NCI-H146 (cell line): ENCODE data around the gene PRKG1.

ENCODE experiments used
- DNase-seq: peaks from one replicate; lab custom pipeline; 2025; lab: John Stamatoyannopoulos, UW

The PRKG1 gene

GRCh38 chr10:52259426-52259812 lies 1185.1 kb downstream of the PRKG1 start:
- DNase-seq = no peak

DNA sequence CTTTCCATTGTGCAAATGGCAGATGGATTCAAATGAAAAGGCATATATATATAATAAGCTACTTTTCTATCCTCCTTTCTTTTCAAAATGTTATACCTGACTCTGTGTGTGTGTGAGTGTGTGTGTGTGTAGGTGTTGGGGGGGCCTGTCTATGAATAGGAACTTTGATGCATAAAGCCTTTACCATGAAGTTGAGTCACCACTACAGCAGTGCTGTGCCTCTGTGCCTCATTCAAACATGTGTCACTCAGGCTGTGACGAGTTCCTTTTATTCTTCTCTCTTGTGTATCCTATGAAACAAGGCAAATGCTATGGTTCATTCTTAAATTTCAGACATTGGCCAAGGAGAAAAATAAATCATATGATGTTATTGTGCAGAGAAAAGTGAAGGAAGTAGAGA lies 1187.1 kb downstream of the PRKG1 start:
- DNase-seq = no peak

DNA sequence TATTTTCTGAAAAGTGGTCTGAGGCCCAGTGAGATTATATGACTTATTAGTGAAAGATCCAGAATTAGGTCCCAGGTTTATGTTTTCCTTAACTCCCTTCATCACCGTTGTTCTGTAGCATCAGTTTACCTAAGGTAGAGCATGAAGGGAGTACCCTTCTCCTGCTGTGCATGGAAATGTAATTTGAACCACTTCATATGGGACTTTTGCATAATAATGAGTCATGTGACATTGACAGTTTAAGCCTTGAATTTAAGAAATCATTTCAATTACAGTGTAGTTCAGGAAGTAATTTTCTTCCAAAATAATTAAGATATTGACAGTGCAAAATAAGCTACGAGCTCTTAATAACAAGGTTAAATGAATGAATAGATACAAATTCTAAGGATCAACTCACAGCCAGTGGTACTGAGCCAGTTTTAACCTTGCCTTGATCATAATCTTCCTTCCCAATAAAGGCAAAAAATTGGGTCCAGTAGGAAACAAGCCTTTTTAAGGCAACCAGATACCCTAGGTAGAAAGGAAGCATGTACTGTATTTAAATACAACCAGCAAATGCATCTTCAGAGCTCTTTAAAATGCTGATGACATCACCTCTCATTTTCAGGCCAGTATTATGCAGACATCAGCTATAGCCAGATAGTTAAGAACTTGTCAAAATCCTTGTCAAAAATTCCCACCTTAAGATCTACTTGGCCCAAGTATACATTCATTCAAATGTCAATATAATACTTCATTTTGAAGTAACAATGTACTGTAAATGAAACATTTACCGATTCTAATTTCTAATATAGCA lies 1191.0 kb downstream of the PRKG1 start:
- no peak for DNase-seq

DNA sequence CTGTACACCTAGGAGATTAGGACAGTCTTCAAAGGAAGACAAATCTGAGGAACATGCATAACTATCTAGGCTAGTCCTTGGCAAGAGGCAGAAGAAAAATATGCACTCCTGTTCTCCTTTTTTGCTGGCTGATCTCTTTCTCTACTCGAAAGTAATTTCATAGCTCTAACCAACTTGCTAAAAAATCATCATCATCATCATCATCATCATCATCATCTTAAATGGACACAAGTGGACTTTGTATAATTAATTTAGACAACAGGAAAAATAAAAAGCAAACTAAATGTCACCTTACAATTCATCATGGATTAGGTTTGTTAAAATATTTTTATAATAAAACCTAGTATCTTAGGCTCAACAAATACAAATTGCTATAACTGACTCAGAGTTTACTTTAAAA lies 1192.6 kb downstream of the PRKG1 start:
- no peak for DNase-seq

DNA sequence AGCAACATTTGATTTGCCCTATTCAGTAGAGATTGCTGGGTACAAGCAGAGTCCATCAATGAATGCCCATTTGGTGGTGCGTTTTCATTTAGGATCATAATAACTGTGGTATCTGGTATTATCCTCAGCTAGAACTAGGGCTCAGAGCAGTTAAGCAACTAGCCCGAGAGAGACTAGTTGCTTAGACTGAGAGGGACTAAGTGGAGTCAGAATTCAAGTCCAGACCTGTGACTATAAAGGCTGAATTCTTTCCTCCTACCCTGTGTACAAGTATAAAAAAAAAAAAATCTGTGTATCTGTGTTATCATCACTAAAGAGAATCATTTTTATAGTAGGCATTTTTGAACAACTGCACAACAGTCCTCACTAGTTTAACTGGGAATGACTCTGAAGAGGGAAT lies 1194.5 kb downstream of the PRKG1 start:
- DNase-seq = no peak

DNA sequence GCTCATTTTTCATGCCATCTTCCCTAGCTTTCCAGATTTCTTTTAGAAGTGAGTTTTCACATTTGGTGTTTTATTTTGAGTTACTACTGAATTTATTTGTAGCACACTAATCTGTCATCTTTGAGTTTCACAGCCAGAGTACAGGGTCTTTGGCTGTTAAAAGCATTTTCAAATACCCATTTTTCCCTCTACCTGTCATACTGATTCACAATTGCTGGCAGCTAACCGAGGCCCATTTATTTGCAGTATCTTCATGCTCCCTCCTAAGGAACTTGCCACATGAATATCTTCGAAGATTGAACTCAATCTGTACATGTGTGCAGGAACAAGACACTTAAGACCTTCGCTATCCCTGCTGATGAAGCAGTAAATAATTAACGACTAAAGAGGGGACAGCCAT lies 1194.9 kb downstream of the PRKG1 start:
- no peak for DNase-seq

- DNase-seq = no peak
Observed at GRCh38 chr10:52276163-52276562, 1201.9 kb downstream of the PRKG1 start.

DNA sequence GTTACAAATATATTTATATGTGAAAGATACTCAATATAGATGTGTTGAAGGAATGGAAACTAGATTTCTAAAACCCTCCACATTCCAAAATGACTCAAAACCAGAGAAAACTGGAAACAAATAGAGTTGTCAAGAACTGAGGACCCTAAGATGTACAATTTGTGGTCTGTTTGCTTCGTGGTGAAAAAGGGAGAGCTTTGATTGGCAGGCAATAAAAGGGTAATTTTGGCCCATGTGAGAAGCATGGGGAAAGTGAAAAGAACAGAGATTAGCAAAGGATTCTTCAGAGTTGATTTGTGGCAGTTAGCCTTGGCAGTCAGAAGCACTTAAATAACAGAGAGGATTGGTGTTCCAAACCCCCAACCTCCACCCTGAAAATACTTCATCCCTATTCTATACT lies 1202.7 kb downstream of the PRKG1 start:
- DNase-seq = no peak

GRCh38 chr10:52279546-52279945 lies 1205.3 kb downstream of the PRKG1 start:
- DNase-seq = no peak

GRCh38 chr10:52280051-52280450 lies 1205.8 kb downstream of the PRKG1 start:
- DNase-seq = no peak

DNA sequence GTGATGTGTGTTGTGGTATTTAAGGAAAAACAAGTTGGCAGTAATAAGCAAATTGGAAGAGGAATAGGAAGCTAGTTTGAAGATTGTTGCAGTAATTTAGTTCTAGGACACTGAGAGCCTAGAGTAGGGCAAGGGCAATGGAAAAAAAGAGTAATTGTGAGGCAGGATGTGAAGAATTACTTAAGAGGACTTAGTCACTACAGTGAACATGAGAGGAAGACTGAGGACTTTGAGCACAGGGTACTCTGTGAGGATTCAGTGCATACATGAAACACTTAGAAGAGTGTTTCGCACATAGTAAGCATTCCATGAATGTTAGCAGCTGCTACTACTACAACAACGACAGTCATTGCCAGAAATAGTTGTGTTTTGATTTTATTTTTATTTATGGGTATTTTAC lies 1208.9 kb downstream of the PRKG1 start:
- no peak for DNase-seq

DNA sequence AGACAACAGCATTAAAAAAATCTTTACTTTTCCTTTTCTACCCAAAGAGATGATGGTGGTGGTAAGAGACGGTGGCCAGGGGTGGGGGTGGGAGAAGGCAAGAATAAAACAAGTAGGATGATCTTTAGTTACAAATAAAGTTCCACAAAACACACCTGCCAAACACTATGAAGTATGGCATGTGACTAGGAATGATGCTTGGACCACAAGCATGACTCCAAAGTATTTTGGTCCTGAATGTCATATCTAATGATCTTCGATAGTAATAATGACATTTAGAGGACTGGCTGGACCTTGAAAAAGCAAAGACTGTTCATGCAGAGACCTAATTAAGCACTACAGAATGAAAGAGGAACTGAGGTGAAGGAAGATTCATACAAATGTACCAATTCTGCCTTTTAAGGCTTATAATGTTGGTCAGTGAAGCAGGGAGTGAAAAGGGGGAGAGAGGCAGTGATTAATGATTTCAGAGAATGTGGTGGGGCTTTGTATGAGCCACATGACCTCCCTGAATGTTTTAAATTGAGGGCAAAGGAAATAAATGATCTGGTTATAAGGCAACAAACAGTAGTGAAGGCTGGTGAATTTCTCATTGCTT lies 1210.2 kb downstream of the PRKG1 start:
- no peak for DNase-seq

DNA sequence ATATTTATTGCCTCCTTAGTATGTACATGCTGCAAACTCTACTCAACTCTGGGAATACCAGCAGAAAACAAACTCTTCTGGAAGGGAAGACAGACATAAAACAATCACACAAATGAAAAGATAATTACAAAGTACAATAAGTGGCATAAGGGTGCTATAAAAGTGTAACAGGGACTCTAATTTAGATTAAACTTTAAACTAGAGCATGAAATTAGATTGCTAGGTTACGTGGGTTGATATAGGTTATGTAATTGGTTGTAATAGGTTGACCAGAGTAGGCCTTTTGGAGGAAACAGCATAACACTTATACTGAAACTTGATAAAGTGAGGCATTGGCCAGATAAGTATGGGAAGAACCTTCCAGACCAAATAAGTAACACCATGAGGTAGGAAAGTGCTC lies 1213.6 kb downstream of the PRKG1 start:
- no peak for DNase-seq

GRCh38 chr10:52297747-52298146 lies 1223.5 kb downstream of the PRKG1 start:
- no peak for DNase-seq

GRCh38 chr10:52300599-52301277 lies 1226.5 kb downstream of the PRKG1 start:
- no peak for DNase-seq

GRCh38 chr10:52308251-52309031 lies 1234.2 kb downstream of the PRKG1 start:
- peak; percentile 51 for DNase-seq

DNA sequence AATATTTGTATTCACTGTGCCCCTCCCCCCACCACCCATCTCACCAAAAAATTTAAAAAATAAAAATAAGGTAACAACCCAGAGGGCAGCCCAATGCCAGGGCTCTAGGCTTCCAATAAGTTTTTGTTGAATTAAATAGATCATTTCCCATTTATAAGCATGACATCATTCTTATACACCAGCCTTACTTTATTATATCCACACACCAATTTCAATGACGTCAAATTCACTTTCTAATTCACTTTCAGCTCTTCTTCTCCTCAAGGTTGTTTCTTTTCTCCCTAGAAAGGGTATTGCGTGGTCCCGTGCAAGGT lies 1238.6 kb downstream of the PRKG1 start:
- no peak for DNase-seq

DNA sequence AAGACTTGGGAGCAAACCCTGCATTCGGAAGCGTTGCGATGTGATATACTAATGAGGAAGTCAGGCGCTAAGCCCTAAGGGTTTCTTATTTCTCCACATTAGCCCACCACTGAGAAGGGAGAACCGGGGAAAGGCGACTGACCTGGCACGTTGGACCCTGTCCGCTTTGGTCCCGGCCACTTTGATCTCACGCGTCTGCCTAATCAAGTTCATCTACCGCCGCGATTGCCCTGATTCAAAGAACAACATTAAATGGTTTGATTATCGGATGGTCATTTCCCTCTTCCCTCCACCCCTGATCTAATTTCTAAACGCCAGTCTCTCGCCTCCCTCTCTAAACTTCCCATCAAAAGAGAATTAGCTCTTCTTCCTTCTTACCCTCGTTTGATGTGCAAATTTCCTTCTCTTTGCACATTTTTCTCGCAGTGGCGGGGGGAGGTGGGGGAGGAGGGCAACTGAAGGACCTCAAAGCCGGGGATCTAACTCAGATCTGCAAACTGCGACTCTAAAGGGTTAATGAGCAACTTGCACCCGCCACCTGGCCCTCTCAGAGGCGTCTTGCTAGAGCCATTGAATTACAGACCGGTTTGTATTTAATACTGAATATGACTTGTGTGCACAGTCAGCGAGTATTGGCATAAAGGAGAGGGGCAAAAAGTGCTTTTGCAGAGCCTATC lies 1239.1 kb downstream of the PRKG1 start:
- no peak for DNase-seq

DNA sequence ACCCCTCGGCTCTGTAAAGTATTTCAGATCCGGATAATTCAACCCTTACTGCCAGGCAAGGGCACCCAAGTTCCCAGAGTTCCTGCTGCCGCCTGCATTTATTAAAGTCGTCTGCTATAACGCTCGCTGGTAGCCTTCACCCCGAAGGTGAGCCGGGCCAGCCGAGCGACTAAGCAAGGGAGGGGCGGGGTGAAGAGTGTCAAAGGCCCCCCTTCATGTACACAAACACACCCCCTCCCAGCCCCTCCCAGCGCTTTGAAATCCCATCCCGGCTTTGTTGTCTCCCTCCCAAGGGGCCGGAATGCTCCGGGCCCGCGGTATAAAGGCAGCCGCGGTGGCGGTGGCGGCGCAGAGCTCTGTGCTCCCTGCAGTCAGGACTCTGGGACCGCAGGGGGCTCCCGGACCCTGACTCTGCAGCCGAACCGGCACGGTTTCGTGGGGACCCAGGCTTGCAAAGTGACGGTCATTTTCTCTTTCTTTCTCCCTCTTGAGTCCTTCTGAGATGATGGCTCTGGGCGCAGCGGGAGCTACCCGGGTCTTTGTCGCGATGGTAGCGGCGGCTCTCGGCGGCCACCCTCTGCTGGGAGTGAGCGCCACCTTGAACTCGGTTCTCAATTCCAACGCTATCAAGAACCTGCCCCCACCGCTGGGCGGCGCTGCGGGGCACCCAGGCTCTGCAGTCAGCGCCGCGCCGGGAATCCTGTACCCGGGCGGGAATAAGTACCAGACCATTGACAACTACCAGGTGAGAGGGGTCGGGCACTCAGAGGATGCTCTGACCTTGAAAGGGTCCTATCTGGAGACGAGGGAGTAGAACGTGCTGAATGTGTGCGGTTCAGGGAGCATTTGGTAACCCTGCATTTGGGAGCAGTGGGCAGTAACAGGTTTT lies 1239.9 kb downstream of the PRKG1 start, which contains the start of gene DKK1:
TSS of gene DKK1 (plus strand) at position 349 of the 889 bp plus-strand sequence. CDS start at position 503, 154 bp downstream.
- no peak for DNase-seq

- DNase-seq = no peak
Observed at GRCh38 chr10:52314822-52315552, 1240.7 kb downstream of the PRKG1 start.
